PC-9 (cell line): ENCODE results near the gene KBTBD13. TPM values are rescaled to one million over a fixed set of nuclear protein-coding genes. Genes with fewer than 3 reads are reported as not detected.

Source experiments
- BruUV-seq: library from RNA; stranded (reverse); fragments of 400-500 nt; replicated peaks from 2 replicates; lab custom pipeline; 2021; lab: Mats Ljungman, UMichigan
- CTCF ChIA-PET: fragments of 300-600 bp; sonication (Branson Sonifier 250); formaldehyde crosslinking; loops from one replicate; lab custom pipeline; 2022; ENCODE audit warnings: antibody characterized with exemption; lab: Charles Lee
- POLR2A ChIA-PET: fragments of 300-600 bp; sonication (Branson Sonifier 250); formaldehyde crosslinking; loops from one replicate; lab custom pipeline; 2022; ENCODE audit warnings: antibody characterized with exemption; ENCODE audit not compliant: unreplicated experiment; lab: Charles Lee
- DNase-seq, 2 experiments: peaks; one replicate each; pipeline versions ENCODE4 v3.0.0 to v3.0.0-alpha.2; 2015 to 2022; ENCODE audit warnings: mixed read lengths in 1 of 2
- H2AFZ ChIP-seq: fragments of 200-600 bp; sonication (generic); 2 replicates; pipeline ENCODE4 v1.8.1; 2017; ENCODE audit warnings: antibody characterized with exemption
- H3F3A ChIP-seq: fragments of 200-600 bp; sonication (generic); 2 replicates; pipeline ENCODE4 v1.8.1; 2017; ENCODE audit warnings: antibody characterized with exemption, mild to moderate bottlenecking, low read depth; ENCODE audit not compliant: insufficient read depth
- H3K27ac ChIP-seq: fragments of 200-600 bp; sonication (generic); 2 replicates; pipeline ENCODE4 v1.6.1; 2016; ENCODE audit warnings: mixed run types
- H3K27me3 ChIP-seq: fragments of 200-600 bp; sonication (generic); 2 replicates; pipeline ENCODE4 v1.6.1; 2016; ENCODE audit warnings: low read depth, mixed run types; ENCODE audit not compliant: insufficient read depth
- H3K36me3 ChIP-seq: fragments of 200-600 bp; sonication (generic); 2 replicates; pipeline ENCODE4 v1.6.1; 2016; ENCODE audit warnings: low read depth, mixed run types
- H3K4me1 ChIP-seq: fragments of 200-600 bp; sonication (generic); replicated peaks from 2 replicates; pipeline ENCODE4 v1.6.1; 2016; ENCODE audit warnings: mixed run types; ENCODE audit not compliant: insufficient read depth
- H3K4me2 ChIP-seq: fragments of 200-600 bp; sonication (generic); 2 replicates; pipeline ENCODE4 v1.6.1; 2017; ENCODE audit warnings: mixed run types
- H3K4me3 ChIP-seq: fragments of 200-600 bp; sonication (generic); 2 replicates; pipeline ENCODE4 v1.6.1; 2016; ENCODE audit warnings: mixed run types
- H3K79me2 ChIP-seq: fragments of 200-600 bp; sonication (generic); 2 replicates; pipeline ENCODE4 v1.6.1; 2017; ENCODE audit warnings: low read depth, mixed run types
- H3K9me2 ChIP-seq: fragments of 200-600 bp; sonication (generic); 2 replicates; pipeline ENCODE4 v1.8.1; 2017; ENCODE audit warnings: mild to moderate bottlenecking; ENCODE audit not compliant: insufficient read depth
- H3K9me3 ChIP-seq: fragments of 200-600 bp; sonication (generic); 2 replicates; pipeline ENCODE4 v1.8.1; 2016; ENCODE audit warnings: low read depth; ENCODE audit not compliant: insufficient read depth
- H4K20me1 ChIP-seq: fragments of 200-600 bp; sonication (generic); 2 replicates; pipeline ENCODE4 v1.8.1; 2017; ENCODE audit not compliant: insufficient read depth
- CTCF ChIP-seq: fragments of 200-600 bp; sonication (generic); conservative IDR thresholded peaks from 2 replicates; pipeline ENCODE4 v1.6.1; 2017; ENCODE audit warnings: mixed run types, antibody characterized with exemption, mild to moderate bottlenecking, moderate library complexity
- EZH2 ChIP-seq: fragments of 200-600 bp; sonication (generic); IDR thresholded peaks from 2 replicates; pipeline ENCODE4 v1.8.0; 2017; ENCODE audit warnings: antibody characterized with exemption, low read depth
- intact Hi-C: fragments of 100-400 bp; cut with micrococcal nuclease; formaldehyde crosslinking; loops from one replicate; pipeline ENCODE4 v1.10.0; 2022; ENCODE audit not compliant: unreplicated experiment
- total RNA-seq: library from RNA; stranded (reverse); gene quantifications from 2 replicates; pipeline ENCODE4 v1.2.3, GENCODE V29; 2021

Gene KBTBD13
- total RNA-seq, 1 experiment from 2014 or later, result not detected

GRCh38 chr15:65102912-65103311 is 26.4 kb downstream of the KBTBD13 start:
- ChIA-PET POLR2A (interaction anchor here (0.6 to 1.0 kb wide), 3 partner anchors 15 to 202 kb away, joined by 7 to 11 read pairs (median 7); partner anchors contain the start of genes CLPX and RNU5B-1), CTCF (interaction anchor here (0.6 to 0.7 kb wide), 3 partner anchors 51 to 368 kb away, joined by 3 to 4 read pairs (median 3); no protein-coding TSS in a partner anchor)

GRCh38 chr15:65105038-65105437 is 28.5 kb downstream of the KBTBD13 start:
- no peaks in the 10 kb centered on the region for H3K27me3 ChIP-seq
- TF ChIP-seq EZH2, result no peak
- TF ChIP-seq CTCF, result no peak
- DNase-seq, result no peak
- H3K27ac ChIP-seq, result no peak overlapping the region
- H3K9me3 ChIP-seq, result no peaks in the 10 kb centered on the region
- no peaks in the 10 kb centered on the region for H3K36me3 ChIP-seq
- ChIA-PET CTCF (no interaction called here), POLR2A (no interaction called here)
- H2AFZ ChIP-seq, result no peak overlapping the region
- H4K20me1 ChIP-seq, result no peaks in the 10 kb centered on the region
- no peaks in the 10 kb centered on the region for H3K79me2 ChIP-seq
- H3F3A ChIP-seq, result no peaks in the 10 kb centered on the region
- BruUV-seq, result no TSS peak
- H3K9me2 ChIP-seq, result no peaks in the 10 kb centered on the region
- intact Hi-C loops, result no loop called here
- H3K4me1 ChIP-seq, result no peaks in the 10 kb centered on the region
- H3K4me2 ChIP-seq, result no peak overlapping the region
- no peak overlapping the region for H3K4me3 ChIP-seq

More at GRCh38 chr15:65102912-65103311, 26.4 kb downstream of the KBTBD13 start:
- Histone ChIP-seq H3K9me2 (no peaks in the 10 kb centered on the region), H3F3A (no peaks in the 10 kb centered on the region), H3K27me3 (no peaks in the 10 kb centered on the region), H3K4me1 (no peaks in the 10 kb centered on the region), H3K9me3 (no peaks in the 10 kb centered on the region), H3K4me2 (no peak overlapping the region), H3K27ac (no peak overlapping the region), H3K36me3 (no peaks in the 10 kb centered on the region), H4K20me1 (no peaks in the 10 kb centered on the region), H2AFZ (no peak overlapping the region), H3K4me3 (no peak overlapping the region), H3K79me2 (no peaks in the 10 kb centered on the region)
- TF ChIP-seq EZH2 (no peak), CTCF (no peak)
- no peak for DNase-seq
- intact Hi-C loops, result loop anchor here (5.0 kb wide), 1 partner anchor 371 kb away; no protein-coding TSS in a partner anchor
- no TSS peak for BruUV-seq

DNA sequence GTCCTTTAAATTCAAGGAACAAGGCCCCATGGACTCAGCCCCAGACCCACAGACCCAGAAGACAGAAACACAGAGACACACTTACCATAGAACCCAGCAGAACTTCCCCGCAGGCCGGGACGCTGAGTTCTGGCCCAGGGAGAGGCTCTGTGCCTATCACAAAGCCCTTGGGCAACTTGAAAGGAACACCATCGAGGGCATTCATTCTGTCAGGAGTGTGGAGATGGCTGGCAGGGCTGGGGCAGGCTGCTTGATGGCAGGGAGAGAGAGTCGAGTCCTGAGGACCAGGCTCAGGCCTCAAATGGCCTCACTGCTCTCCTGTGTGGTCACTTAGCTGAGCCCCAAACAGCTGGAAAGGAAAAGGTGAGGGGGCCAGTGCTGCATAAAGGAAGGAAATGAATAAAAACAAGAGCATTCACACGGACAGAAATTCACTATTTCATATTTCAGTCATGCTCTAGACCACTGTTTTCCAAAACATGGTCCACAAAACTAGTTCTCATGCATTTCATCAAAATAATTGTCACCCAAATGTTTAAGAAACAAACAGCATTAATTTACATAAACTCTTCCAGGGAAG is 29.6 kb downstream of the KBTBD13 start:
- H3K79me2 ChIP-seq, result no peaks in the 10 kb centered on the region
- H3K4me3 ChIP-seq, result no peak overlapping the region
- H3K27me3 ChIP-seq, result no peaks in the 10 kb centered on the region
- no peak for DNase-seq
- intact Hi-C loops, result no loop called here
- BruUV-seq, result no TSS peak
- H3K36me3 ChIP-seq, result no peaks in the 10 kb centered on the region
- H3K27ac ChIP-seq, result no peak overlapping the region
- no peaks in the 10 kb centered on the region for H3K9me3 ChIP-seq
- H3K4me2 ChIP-seq, result no peak overlapping the region
- H2AFZ ChIP-seq, result no peak overlapping the region
- POLR2A ChIA-PET, result no interaction called here
- H3K9me2 ChIP-seq, result no peaks in the 10 kb centered on the region
- H3K4me1 ChIP-seq, result no peaks in the 10 kb centered on the region
- TF ChIP-seq CTCF (no peak), EZH2 (no peak)
- no peaks in the 10 kb centered on the region for H4K20me1 ChIP-seq
- H3F3A ChIP-seq, result no peaks in the 10 kb centered on the region
- CTCF ChIA-PET, result no interaction called here
